AG08395 (cell line): ENCODE data around the gene CTDSP2.
A peak's percentile ranks its signal among the peaks of the same experiment; 100 is the strongest.
"Not testable (repeated sequence)": the region's sequence is repeated elsewhere in the genome, so short reads cannot be mapped to it uniquely, and the experiment has no call there.

Experiments used
- DNase-seq: peaks from one replicate; pipeline ENCODE4 v3.0.0; 2012; ENCODE audit warnings: mixed read lengths, low spot score

The CTDSP2 gene

DNA sequence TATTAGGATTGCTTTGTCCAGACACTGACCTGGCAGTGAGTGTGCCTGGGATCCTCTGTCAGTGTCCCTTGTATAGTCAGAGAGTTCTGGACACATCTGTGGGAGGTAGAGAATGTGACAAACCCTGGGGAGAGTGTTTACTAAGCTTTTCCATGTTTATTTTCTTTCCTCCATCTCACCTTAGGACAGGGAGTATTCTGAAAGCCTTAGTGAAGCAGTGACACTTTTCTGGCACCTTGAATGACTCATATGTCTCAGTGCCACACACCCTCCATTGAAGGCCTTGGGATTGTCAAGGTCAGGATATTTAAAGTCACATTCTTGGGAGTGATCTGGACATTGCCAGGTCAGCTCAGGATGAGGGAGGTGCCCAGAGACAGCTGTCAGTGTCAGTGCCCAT, 34.9 kb upstream of the CTDSP2 start:
- no peak for DNase-seq

DNA sequence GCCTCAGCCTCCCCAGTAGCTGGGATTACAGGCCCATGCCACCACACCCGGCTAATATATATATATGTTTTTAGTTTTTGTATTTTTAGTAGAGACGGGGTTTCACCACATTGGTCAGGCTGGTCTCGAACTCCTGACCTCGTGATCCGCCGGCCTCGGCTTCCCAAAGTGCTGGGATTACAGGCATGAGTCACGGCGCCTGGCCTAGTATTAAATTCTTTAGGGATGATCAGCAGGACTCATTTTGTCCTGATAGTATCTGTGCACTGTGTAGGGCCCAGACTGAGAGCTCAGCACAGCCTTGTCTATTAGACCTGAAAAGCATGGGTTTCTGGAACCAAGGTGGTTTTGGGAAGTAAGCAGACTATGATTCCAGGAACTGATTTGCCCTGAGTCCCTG, 34.5 kb upstream of the CTDSP2 start:
- not testable (repeated sequence) for DNase-seq

DNA sequence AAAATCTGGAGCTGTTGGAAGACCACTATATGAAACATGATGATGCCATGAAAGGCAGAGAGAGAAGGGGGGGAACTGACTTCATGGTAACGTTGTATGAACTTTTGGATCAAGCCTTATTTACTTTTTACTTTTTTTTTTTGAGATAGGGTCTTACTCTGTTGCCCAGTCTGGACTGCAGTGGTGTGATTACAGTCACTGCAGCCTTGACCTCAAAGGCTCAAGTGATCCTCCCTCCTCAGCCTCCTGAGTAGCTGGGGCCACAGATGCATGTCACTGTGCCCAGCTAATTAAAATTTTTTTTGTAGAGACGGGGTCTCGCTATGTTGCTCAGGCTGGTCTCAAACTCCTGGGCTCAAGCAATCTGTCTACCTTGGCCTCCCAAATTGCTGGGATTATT, 31.3 kb upstream of the CTDSP2 start:
- DNase-seq: no peak

DNA sequence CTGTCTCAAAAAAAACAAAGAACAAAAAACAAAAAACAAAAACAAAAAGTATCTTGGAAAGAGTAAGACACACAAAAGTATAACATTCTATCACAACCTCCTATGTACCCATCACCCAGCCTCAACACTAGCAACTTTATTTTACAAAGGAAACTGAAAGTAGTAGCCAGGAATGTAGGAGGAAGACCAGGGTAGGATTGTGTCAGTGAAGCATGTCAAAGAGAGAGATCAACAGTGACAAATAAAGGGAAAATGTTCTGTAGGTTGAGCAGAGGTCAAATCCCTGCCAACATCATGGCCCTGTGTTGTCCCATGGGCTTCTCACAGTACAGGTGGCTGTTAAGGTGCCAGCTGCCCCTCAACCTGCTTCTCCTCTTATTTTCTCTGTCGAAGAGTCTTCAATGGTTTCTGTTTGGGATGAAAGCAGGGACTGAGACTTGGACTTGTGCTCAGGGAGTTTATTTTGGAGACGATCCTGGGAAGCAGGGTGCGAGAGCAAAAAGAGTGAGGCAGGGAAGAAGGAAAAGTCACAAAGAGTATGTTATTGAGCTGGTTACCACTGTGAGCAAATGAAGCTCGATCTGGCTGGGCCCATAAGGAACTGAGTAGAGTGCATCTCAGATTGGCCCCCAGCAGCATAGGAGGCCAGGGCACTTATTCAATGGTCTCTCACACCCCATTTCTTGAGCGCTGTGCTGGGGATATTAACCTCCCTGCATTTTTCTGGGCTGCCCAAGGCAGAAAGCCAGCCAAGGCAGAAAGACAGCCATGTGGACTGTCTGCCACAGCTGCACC, 29.4 kb upstream of the CTDSP2 start:
- DNase-seq: no peak

DNA sequence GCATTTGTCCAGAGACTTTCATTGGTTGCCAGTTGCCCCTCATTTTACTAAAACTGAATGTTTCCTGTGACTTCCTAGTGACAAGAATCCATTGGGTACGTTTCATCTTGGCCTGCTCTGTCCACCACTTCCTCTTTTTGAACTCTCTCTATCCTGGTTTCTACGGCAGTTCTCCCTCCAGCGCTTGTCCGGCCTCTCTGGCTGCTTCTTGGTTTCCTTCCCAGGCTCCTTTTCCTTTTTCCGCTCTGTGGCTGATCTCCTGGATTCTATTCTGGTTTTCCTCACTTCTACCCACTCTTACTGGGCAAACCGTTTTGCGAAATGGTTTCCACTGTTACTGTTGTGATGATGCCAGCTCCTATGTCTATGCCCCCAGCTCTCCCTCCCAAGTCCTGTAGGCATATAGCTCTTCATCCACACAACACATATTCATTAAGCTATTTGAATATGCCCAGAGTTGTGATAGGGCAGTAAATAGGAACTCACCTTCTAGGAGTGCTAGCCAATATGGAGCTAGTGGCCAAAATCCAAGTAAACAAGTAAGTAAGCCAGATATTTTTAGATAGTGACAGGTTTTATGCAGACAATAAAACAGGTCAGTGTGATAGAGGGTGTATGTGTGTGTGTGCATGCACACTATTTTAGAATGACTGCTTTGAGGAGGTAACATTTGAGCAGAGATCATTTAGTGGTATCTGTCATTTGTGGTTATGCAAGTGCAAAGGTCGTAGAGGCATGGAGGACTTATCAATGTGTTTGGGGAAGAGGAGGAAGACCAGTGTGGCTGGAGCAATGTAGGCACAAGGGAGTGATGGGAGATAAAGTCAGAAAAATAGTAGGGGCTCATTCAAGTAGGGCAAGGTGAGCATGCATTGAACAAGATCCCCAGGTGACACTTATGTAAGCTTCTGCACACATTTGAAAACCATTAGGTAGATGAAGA, 27.9 kb upstream of the CTDSP2 start:
- no peak for DNase-seq

DNA sequence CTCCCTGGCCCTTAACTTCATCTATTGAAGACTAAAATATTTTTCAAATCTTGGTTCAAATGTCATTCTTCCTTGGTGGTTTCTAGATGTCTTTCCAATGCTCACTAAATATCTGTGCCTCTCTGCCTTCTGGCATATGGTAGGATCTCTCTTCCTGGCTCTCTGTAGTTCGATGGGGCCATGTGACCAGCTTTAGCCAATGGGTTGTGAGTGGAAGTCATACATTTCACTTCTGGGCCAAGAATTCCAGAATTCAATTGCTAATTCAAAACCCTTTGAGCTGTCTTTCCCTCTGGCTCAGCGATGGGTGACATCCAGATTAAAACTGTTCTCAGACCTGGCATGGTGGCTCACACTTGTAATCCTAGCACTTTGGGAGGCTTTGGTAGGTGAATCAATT, 25.8 kb upstream of the CTDSP2 start:
- no peak for DNase-seq

DNA sequence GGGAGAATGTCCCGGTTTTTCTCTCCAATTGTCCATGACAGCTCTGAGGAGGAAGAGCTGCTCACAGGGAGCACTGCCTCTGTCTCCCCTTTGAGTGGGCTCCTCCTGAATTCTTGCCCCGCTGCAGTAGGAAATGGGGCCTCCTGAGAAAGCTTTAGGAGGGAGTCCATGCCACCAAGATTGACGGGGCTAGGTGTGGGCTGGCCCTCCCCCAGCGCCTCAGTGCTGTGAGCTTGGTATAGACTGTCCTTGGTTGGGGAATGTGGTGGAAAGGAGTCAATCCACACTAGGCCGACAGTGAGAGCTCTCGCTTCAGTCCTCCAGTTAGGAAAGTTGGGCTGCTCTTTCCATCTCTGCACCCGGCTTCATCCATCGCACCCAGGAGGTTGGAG, 23.4 kb upstream of the CTDSP2 start:
- DNase-seq: no peak

DNA sequence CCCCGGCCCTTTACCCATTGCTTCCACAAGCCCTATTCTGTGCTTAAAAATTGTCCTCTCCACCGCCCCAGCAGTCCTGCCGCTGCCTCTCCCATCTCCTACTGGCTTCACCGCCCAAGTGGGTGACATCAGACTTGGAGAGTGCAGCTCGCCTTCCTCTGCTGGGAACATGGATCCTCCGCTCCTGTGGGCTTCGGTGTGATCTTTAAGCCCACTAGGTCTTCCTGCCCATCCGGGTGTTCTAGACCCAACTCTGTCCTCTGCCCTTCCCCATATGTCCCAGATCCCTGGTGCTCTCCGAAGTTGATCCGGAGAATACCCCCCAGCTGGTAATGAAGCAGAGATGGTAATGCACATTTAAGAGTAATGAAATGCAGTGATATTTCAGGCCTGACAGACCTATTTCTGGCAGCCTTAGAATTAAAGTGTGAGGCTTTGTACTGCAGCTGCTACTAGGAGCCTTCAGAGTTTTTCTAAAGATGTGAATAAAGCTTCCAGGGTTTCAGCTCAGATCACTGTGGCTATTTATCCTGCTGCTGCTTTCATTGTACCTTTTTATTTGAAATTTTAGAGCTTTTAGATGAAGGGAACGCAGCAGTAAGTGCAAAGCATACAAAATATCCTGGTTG, 22.9 kb upstream of the CTDSP2 start:
- DNase-seq: peak; percentile 41

DNA sequence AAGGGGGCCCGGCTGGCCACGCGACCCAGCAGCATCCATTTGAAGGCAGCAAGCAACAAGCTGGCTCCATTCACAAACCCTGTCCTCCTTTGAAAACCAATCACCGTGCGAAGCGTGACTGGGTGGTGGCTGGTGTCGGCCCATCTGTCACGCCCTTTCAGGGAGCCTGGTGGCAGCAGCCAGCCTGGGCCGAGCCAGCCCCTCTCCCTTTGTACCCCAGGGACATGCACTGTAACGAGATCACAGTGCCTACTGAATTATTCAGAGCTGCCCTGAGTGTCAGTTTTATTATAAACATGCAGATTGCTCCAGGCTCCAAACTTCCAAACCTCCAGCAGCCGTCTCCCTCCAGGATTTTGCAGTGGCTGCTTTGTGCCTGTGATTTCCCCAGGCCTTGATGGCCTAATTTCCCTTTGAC, 22.3 kb upstream of the CTDSP2 start:
- peak; percentile 64 for DNase-seq

DNA sequence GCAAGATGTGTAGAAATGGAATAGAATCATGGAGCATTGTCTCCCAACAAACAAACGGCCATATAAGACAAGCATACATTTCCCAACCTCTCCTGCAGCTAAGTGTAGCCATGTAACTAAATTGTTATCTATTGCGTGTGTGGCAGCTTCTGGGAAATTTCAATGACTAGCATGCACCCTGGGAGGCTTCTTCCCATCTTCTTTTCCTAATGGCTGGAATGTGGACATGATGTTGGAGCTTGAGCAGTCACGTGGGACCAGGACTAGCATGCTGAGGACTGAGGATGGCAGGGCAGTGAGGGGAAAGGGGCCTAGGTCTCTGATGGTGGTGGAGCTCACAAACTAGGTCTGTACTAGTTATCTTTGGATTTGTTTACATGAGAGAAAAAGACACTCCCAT, 21.7 kb upstream of the CTDSP2 start:
- DNase-seq: peak; percentile 40

DNA sequence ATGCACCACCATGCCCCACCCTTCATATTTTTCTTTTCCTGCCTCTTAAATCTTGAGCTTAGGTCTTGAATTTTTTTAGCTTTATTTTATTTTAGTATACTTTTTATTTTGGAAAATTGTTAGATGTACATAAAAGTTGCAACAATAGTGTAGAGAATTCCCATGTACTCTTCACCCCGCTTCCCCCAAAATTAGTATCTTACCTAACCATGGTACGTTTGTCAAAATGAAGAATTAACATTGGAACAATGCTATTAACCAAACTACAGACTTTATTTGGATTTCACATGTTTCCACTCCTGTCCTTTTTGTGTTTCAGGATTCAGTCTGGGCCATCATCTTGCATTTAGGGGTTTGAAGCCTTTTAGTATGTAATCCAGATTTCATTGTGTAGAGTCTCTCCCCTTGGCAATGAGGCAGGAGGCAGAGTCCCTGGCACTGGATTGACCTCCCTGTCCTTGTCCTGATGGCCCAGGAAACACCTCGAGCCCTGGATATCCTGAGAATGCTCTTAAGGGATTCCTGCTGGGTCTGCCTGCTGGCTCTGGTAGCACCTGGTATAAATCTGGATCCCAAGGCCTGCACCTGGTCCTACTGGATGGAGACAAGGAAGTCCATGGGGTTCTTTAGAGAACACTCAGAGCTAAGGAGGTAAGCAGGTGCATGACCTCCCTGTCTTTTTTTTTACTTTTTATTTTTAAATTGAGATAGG, 19.9 kb upstream of the CTDSP2 start:
- DNase-seq: no peak

DNA sequence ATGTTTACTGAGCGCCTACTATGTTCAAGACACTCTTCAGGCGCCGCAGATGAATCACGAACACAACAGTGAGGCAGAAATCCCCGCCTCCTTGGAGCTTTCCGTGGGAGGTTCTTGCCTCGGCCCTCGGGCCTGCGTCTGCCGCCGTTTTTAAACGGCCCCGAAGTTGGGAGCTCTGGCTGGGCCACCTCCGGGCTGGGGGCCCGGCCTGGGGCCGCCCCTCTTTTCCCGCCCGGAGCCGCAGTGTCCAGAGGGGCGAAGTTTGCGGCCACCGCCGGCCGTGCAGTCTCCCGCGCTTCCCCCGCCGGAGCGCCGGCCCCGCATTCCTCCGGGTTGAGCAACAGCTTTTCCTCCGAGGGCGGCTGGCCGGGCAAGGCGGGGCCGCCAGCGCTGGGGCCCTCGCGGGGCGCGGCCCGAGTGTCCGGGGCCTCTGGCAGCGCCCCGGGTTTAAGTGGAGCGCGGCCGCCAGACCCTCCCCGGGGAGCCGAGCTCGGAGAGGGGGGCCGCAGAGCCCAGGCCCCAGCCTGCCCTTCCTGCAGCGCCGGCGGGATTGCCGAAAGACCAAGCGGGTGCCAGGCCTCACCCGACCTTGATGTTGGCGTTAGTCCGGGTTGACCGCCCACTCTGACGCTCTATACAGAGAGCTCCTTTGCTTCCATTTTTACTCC, 18.7 kb upstream of the CTDSP2 start:
- peak; percentile 92 for DNase-seq

DNA sequence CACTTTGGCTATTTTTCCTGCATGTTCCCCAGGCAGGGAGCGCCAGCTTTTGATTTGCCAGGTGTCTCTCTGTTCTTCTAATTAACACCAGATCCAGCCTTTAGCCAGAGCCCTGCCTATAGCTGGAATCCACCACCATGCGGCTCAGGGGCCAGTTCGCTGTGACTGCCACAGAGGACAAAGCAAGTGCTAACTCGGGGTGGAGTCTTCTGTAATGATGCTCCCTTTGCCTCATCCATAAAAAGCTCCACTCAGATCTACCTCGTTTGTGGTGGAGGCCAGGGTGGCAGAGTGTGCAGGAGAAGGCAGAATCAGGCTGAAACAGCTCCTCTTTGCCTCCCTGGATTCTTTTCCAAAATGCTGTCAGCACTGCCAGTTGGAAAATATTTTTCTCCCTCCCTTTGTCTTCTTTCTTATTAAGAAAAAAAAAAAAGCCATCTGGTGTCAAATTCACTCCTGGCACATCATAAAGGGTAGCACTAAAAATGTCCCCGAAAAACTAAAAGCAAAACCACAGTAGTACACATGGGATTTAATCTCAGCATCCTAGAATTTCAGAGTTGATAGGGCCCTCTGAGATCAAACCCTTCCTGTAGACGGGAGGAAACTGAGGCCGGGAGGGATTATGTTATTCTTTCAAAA, 18.0 kb upstream of the CTDSP2 start:
- DNase-seq: peak; percentile 67

DNA sequence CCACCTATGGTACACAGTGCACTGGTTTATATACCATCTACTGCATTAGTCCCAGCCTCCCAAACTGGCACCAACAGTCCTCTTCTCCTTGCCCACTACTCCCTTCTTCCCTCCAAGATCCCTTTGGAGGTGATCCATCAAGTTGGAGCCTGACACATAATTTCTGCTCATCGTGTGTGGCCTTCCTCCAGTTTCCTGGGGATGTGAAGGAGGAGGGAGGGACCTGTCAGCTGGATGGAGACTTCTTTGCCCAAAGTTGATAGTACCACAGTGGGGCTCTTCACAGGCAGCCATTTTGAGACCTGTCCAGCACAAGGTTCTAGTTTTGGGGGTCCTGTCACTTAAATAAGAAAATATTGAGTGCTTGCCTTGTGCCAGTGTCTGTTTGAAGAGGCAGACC, 17.1 kb upstream of the CTDSP2 start:
- DNase-seq: no peak

DNA sequence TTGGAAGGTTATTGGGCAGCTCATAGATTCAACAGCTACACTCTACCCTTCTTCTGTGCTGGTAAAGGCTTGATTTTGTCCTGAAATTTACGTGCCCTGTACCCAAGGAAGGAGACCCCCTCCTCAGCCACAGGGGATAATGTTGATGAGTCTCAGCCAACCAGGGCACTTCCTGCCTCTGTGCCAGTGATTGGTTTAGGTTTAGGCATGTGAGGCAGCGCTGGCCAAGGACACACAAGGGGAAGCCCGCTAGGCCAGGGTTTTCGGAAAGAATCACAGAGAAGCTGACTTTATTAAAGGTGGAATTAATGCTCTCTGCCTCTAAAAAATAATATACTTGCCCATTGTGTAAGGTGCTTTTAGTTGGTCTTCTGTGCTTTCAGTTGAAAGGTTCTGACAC, 15.4 kb upstream of the CTDSP2 start:
- no peak for DNase-seq

DNA sequence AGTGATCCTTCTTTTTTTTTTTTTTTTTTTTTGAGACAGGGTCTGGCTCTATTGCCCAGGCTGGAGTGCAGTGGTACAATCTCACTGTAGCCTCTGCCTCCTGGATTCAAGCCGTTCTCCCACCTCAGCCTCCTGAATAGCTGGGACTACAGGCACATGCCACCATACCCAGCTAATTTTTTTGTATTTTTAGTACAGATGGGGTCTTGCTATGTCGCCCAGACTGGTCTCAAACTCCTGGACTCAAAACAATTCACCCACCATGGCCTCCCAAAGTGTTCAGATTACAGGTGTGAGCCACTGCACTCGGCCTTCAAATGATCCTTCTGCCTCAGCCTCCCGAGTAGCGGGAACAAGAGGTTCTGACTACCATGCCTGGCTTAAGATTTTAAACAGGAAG, 14.4 kb upstream of the CTDSP2 start:
- DNase-seq: not testable (repeated sequence)

DNA sequence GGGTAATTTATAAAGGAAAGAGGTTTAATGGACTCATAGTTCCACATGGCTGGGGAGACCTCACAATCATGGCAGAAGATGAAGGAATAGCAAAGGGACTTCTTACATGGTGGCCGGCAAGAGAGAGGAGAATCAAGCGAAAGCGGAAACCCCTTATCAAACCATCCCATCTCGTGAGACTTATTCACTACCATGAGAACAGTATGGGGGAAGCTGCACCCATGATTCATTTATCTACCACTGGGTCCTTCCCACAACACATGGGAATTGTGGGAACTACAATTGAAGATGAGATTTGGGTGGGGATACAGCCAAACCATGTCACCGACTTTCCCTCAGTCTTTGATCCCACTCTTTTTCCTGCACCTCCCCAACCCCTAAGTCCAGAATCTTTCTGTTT, 12.6 kb upstream of the CTDSP2 start:
- no peak for DNase-seq

DNA sequence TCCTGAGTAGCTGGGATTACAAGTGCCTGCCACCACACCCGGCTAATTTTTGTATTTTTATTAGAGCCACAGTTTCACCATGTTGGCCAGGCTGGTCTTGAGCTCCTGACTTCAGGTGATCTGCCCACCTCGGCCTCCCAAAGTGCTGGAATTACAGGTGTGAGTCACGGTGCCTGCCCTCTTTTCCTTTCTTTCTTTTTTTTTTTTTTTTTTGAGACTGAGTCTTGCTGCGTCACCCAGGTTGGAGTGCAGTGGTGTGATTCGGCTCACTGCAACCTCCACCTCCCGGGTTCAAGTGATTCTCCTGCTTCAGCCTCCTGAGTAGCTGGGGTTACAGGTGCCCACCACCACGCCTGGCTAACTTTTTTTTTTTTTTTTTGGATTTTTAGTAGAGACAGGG, 11.6 kb upstream of the CTDSP2 start:
- not testable (repeated sequence) for DNase-seq

DNA sequence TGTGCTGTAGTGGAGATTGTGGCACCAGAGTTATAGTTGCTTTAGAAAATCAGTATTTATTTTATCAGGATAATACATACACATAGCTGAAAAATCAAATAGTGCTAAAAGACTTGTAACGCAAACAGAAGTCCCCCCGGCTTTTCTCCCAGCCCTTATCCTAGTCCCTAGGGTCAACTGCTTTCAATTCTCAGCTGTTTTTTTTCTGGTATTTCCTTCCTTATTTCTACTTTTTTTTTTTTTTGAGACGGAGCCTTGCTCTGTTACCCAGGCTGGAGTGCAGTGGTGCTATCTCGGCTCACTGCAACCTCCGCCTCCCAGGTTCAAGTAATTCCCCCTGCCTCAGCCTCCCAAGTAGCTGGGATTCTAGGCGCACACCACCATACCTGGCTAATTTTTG, 8.4 kb upstream of the CTDSP2 start:
- DNase-seq: no peak

DNA sequence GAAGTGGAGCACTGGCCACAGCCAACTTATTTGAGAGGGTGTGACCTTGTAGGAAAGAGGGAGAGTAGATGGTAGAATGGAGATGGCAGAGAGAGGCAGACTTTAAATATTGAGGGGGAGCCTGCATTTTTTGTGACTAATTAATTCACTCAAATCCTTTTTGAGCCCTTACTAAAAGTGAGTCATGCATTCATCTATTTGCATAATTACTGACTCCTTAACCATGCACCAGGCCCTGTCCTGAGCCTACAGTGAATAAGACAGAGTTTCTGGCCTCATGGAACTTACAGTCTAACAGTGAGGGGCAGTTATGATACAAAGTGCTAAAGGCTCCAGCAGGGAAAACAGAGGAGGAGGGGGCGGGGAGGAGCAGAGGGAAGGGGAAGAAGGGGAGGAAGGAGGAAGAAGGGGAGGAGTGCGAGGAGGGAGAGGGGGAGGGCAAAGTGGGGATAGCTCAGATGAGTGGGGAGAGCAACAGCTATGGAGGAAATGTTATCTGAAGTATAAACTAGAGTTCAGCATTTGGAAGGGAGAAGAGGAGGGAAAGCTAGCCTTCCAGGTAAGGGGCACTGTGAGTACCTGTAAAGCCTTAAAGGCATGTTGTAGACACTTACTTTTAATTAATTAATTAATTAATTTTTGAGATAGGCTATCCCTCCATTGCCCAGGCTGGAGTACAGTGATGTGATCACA, 7.5 kb upstream of the CTDSP2 start:
- no peak for DNase-seq
